Activated naive CD8-positive, alpha-beta T cell treated with anti-CD3 and anti-CD28 coated beads, Interleukin-2, amount 50 U/mL, for 16 hours (primary cell): ENCODE data around the gene DDX52.

ENCODE experiments used
- DNase-seq: peaks from one replicate; pipeline ENCODE4 v3.0.0-alpha.2; 2020; ENCODE audit warnings: low read depth, low spot score

The DDX52 gene

GRCh38 chr17:37585066-37585465 is 58.2 kb downstream of the DDX52 start:
- no peak for DNase-seq

DNA sequence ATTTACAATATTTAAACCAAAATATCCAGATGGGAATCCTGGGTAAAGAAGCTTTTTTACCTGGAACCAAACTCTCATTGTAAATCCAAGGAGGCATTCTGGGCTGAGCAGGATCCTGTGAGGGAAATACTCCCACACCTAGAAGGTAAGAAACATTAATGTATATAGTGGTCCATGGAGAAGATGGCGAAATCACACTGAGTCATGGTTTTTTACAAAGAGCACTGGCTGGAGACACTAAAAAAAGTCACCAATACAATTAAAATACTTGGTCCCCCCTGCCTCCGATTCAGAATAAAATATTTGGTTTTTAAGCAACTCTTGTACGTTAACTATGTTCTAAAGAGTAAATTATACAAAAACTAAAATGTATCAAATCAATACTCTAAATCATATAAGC is 67.0 kb downstream of the DDX52 start:
- DNase-seq, result no peak

- no peak for DNase-seq
Observed at GRCh38 chr17:37574427-37574826, 68.8 kb downstream of the DDX52 start.

DNA sequence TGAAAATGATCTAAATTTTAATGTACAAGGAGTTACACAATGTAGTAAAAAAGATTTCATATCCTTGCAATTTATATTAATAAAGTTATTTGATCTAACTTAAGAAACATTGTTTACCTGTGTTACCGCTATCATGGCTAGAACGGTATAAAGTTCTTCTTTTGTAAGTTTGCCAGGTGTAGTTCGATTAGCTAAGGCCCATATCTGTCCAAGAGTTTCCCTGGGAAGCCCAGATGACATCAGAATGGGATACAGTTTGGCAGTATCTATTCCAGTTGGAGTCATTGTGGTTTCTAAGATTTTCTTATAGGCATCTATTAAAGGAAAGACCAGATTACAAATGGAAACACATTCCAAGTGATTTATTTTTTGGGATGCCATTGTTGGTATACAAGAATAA is 71.6 kb downstream of the DDX52 start:
- no peak for DNase-seq

DNA sequence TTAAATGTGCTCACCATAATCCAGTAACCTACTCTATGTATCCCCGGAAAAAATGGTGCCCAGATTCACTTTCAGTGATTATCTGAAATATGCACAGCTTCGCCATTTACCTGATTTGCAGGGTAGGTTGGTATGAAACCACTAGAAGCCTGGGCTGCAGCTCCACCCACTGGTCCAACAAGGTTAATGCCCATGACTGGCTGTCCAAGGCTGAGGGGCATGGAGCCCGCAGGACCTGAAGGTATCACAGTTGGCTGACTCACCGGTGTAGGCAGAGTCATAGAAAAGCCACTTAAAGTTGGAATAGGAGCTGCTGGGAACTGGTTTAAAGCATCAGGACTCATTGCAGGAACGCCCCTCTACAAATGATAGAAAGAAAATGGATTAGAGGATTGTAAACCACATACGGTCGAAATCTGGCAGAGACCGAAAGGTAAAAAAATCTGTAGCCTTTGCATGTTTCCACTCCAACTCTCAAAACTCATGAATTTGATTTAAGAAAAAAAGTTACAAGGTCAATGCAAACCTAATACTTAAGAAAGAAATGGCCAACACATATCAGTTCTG is 72.6 kb downstream of the DDX52 start:
- no peak for DNase-seq

DNA sequence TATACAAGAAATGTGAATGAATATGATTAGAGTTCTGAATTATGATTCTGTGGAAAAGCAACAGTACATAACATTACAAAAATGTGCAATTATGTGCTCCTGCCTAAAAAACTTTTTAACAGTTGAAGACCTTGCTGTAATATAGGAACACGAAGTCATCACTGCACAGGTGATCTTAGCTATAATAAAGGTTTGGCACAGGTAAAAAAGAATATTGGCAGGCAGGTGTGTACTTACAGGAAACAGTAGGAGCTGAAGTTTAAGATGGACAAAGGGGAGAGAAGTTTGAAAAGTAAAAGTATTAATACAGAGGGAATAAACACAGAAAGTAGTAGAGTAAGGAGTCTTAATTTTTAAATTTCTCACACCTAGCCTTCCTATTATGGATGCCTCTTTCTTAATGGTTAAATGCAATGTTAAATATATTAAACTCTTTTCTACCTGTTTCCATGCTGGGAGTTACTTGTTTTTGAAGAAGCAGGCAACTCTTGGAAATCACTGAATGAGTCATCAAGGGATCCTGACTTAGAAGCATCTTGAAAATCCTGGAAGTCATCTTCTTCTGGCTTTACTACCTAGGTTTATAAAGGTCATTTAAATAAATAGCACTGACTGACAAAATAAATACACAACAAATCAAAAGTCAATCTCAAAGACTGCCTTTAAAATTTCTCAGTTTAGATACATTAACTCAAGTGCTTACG is 74.7 kb downstream of the DDX52 start:
- no peak for DNase-seq

DNA sequence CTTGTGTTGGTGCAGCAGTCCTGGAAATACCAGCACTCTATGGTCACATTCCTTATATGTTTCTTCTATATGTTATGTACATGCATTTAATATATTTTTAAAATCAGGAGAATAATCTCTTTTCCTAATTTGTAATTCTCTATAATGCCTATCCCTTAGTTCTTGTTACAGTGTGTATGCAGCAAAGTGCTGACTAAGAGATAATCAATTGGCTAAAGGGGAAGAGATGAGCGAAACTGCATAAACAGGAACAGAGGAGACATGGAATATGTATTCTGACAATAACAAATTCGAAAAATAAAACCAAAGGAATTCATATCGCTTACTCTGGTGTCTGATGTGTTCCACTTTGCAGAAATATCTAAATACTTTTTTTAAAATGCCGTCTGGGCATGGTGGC is 75.7 kb downstream of the DDX52 start:
- no peak for DNase-seq

DNA sequence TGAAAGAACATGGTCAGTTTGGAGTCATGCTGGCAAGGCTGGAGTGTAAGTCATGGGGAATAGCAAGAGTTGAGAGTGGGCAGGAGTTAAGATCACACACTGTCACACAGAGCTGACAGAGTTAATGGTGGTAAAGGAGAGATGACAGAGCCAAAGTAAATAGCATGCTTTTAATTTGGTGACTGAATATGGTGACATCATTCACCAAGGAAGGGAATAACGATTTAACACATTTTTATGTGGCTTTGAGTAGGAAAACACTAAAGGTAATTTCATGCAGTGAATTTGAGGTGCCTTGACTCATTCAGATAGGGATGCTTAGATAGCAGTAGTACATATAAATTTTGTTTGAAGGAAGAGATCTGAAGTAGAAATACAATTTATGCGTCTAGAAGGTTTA is 76.1 kb downstream of the DDX52 start:
- DNase-seq, result no peak

DNA sequence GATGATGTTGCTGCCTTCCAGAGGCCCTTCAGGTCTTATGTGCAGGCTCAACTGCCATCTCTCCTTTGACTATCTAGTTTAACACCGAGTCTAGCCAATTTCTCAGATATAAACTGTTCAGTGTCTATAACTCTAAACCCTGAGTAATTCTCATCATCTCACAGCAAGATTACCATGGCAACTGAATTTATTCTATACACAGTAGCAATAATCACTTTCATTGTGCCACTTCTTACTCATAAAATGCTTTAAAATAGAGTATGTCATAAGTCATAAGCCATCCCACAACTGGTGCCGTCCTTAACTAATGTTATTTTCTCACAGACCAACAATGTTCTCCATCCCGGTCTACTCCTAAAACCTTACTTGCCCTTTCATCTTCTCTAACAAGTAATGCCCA is 79.0 kb downstream of the DDX52 start:
- DNase-seq, result no peak

DNA sequence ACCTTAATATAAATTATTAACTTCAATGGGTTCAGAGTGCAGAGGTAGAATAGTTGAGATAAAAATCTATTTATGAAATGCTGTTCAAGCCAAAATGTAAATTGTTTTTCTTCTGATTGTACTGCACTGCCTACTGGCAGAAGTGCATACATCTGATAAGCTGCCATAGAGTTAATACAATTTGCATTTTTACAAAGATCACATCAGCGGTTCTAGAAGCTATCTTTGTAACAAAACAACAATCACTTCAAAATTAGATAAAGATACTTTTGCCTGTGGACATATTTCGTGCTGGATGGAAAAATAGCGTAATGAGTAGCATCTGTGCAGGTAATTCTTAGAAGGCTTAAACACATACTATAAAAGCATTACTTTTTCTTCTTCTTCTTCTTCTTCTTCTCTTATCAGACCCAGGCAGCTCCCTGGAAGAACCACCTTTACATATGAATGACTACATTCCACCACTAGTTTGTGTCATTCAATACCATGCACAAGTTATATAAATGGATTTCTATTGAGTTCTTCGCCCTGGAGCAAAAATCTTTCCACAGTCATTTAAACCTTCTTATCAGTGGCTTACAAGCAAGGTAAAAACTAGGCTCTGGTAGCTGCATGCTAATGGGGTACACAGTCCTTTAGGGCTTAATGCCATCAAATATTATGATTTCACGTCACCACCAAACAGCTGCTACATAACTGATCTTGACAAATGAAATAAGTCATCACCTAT is 81.1 kb downstream of the DDX52 start:
- no peak for DNase-seq
